ENCODE measurements around the gene KIR3DL1. TPM values are rescaled to one million over a fixed set of nuclear protein-coding genes. Genes with fewer than 3 reads are reported as not detected.
"Not testable (repeated sequence)": the region's sequence is repeated elsewhere in the genome, so short reads cannot be mapped to it uniquely, and the experiment has no call there.

Gene KIR3DL1
- total RNA-seq, 1 experiment from 2014 or later, result not detected

DNA sequence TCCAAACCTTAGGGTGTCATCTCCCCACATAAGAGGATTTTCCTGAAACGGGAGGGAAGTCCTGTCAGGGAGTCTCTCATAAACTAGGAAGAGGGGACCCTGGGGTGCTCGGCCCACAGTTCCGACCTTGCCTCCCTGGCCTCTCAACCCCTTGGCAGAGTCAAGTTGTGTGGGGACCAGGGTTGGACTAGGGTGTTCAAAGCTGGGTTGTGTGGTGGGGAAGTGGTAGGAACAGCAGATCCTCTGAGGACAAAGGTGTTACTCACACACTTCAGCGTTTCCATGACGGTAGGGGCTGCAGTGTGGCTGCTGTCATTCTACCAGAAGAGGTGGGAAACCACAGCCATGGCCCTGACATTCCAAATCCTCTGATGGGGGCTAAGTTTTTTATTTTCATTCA, 18.9 kb downstream of the KIR3DL1 start:
- H3K27ac ChIP-seq; H3K4me3 ChIP-seq; H3K36me3 ChIP-seq; H3K4me1 ChIP-seq (replicated peaks); H3K27me3 ChIP-seq (replicated peaks); DNase-seq (ENCODE audit: low read depth in 1 of 2, low spot score in 2 of 2); H3K9me3 ChIP-seq (replicated peaks): not testable (repeated sequence)

GRCh38 chr19:54837522-54837921, 21.3 kb downstream of the KIR3DL1 start:
- DNase-seq (ENCODE audit: low read depth in 1 of 2, low spot score in 2 of 2); H3K27ac ChIP-seq; H3K4me3 ChIP-seq; H3K36me3 ChIP-seq; H3K4me1 ChIP-seq (replicated peaks); H3K27me3 ChIP-seq (replicated peaks); H3K9me3 ChIP-seq (replicated peaks): not testable (repeated sequence)

DNA sequence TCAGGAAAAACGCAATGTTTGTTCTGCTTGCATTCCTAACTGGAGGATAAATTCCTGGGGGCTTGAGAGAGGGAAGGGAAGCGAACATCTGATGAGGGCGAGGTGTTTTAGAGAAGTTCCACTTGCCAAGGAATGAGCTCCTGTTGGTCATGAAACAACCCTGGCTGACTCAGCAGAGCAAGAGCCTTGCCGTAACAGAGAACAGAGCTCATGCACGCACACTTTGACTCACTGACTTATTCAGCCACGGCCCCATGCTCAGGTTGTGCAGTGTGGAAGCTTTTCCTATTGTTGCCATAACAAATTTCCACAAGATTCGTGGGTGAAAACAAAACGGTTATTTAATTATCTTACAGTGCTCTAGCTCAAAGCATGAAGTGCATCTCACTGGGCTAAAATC, 26.9 kb downstream of the KIR3DL1 start:
- H3K27ac ChIP-seq; H3K9me3 ChIP-seq (replicated peaks); H3K27me3 ChIP-seq (replicated peaks); DNase-seq (ENCODE audit: low read depth in 1 of 2, low spot score in 2 of 2); H3K4me1 ChIP-seq (replicated peaks); H3K36me3 ChIP-seq; H3K4me3 ChIP-seq: not testable (repeated sequence)

DNA sequence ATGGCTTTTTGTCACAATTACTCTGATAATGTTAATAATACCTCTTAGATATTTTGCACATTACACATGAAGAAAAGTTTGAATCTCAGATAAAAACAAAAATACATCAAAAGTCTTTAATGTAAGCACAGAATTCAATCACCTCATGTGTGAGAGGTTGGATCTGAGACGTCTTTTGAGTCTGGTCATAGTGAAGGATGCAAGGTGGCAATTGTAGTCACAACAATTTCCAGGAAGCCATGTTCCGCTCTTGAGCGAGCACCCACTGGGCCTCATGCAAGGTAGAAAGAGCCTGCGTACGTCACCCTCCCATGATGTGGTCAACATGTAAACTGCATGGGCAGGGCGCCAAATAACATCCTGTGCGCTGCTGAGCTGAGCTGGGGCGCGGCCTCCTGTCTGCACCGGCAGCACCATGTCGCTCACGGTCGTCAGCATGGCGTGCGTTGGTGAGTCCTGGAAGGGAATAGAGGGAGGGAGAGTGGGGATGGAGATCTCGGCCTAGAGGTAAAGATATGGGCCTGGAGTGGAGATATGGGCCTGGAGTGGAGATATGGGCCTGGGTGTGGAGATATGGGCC, 33.9 kb downstream of the KIR3DL1 start, which contains the start of gene KIR3DL2:
Gene KIR3DL2 (plus strand): TSS at position 383 of the 580 bp plus-strand sequence. CDS start 33 bp downstream, at position 416.
- H3K36me3 ChIP-seq; DNase-seq (ENCODE audit: low read depth in 1 of 2, low spot score in 2 of 2); H3K4me3 ChIP-seq; H3K4me1 ChIP-seq (replicated peaks); H3K27me3 ChIP-seq (replicated peaks); H3K9me3 ChIP-seq (replicated peaks); H3K27ac ChIP-seq: not testable (repeated sequence)

DNA sequence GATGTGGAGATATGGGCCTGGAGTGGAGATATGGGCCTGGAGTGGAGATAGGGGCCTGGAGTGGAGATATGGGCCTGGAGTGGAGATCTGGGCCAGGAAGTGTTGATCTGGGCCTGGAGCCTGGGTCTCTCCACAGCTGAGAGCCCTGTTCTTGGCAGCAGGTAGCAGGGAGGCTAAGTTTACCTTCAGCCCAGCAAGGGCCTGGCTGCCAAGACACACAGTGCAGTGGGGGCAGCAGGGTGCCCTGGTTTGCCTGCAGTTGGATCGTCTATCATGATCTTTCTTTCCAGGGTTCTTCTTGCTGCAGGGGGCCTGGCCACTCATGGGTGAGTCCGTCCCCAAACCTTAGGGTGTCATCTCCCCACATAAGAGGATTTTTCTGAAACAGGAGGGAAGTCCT, 34.7 kb downstream of the KIR3DL1 start:
- Histone ChIP-seq H3K4me3 (no peak overlapping the region), H3K36me3 (no peaks in the 10 kb centered on the region), H3K27ac (no peak overlapping the region), H3K9me3 (replicated peaks) (no peaks in the 10 kb centered on the region), H3K27me3 (replicated peaks) (no peaks in the 10 kb centered on the region), H3K4me1 (replicated peaks) (no peaks in the 10 kb centered on the region)
- DNase-seq (ENCODE audit: low read depth in 1 of 2, low spot score in 2 of 2), result no peak

- no peaks in the 10 kb centered on the region for H3K27me3 ChIP-seq (replicated peaks)
- no peaks in the 10 kb centered on the region for H3K36me3 ChIP-seq
- no peaks in the 10 kb centered on the region for H3K4me1 ChIP-seq (replicated peaks)
- no peak for DNase-seq (ENCODE audit: low read depth in 1 of 2, low spot score in 2 of 2)
- H3K4me3 ChIP-seq, result no peak overlapping the region
- no peaks in the 10 kb centered on the region for H3K9me3 ChIP-seq (replicated peaks)
- H3K27ac ChIP-seq, result no peak overlapping the region
Observed at GRCh38 chr19:54851353-54851752, 35.1 kb downstream of the KIR3DL1 start.

DNA sequence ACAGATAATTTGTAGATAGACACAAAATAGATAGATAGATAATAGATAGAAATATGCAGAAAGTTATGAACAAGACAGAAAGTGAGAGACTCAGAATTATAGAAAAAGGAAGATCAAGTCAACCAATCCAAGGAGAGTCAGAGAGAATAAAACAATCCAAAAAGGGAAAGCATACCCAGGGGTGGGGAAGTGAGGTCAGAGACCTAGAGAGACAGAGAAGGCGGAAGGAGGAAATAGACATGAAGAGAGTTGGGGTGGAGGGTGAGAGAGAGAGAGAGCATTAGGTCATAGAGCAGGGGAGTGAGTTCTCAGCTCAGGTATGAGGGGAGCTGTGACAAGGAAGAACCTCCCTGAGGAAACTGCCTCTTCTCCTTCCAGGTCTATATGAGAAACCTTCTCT, 39.0 kb downstream of the KIR3DL1 start:
- not testable (repeated sequence) for H3K36me3 ChIP-seq; H3K4me1 ChIP-seq (replicated peaks); H3K9me3 ChIP-seq (replicated peaks); H3K27me3 ChIP-seq (replicated peaks); H3K4me3 ChIP-seq; H3K27ac ChIP-seq; DNase-seq (ENCODE audit: low read depth in 1 of 2, low spot score in 2 of 2)

- H3K9me3 ChIP-seq (replicated peaks); H3K4me3 ChIP-seq; H3K36me3 ChIP-seq; H3K27ac ChIP-seq; H3K4me1 ChIP-seq (replicated peaks); DNase-seq (ENCODE audit: low read depth in 1 of 2, low spot score in 2 of 2); H3K27me3 ChIP-seq (replicated peaks): not testable (repeated sequence)
Observed at GRCh38 chr19:54858476-54858875, 42.2 kb downstream of the KIR3DL1 start.

DNA sequence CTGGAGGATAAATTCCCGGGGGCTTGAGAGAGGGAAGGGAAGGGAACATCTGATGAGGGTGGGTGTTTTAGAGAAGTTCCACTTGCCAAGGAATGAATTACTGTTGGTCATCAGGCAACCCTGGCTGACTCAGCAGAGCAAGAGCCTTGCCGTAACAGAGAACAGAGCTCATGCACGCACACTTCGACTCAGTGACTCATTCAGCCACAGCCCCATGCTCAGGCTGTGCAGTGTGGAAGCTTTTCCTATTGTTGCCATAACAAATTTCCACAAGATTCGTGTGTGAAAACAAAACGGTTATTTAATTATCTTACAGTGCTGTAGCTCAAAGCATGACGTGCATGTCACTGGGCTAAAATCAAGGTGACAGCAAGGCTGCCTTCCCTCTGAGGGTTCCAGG, 43.2 kb downstream of the KIR3DL1 start:
- H3K27ac ChIP-seq; DNase-seq (ENCODE audit: low read depth in 1 of 2, low spot score in 2 of 2); H3K27me3 ChIP-seq (replicated peaks); H3K36me3 ChIP-seq; H3K9me3 ChIP-seq (replicated peaks); H3K4me1 ChIP-seq (replicated peaks); H3K4me3 ChIP-seq: not testable (repeated sequence)

GRCh38 chr19:54863459-54863858, 47.2 kb downstream of the KIR3DL1 start:
- not testable (repeated sequence) for H3K27me3 ChIP-seq (replicated peaks); H3K27ac ChIP-seq; DNase-seq (ENCODE audit: low read depth in 1 of 2, low spot score in 2 of 2); H3K9me3 ChIP-seq (replicated peaks); H3K4me3 ChIP-seq; H3K36me3 ChIP-seq; H3K4me1 ChIP-seq (replicated peaks)

GRCh38 chr19:54871696-54872095, 55.4 kb downstream of the KIR3DL1 start:
- H3K36me3 ChIP-seq, result no peaks in the 10 kb centered on the region
- no peak for DNase-seq (ENCODE audit: low read depth in 1 of 2, low spot score in 2 of 2)
- no peaks in the 10 kb centered on the region; the same call in 1 of the 2 replicates for H3K27me3 ChIP-seq (replicated peaks)
- no peak overlapping the region for H3K27ac ChIP-seq
- H3K4me3 ChIP-seq, result no peak overlapping the region
- H3K9me3 ChIP-seq (replicated peaks), result no peaks in the 10 kb centered on the region
- H3K4me1 ChIP-seq (replicated peaks), result no peaks in the 10 kb centered on the region

GRCh38 chr19:54873990-54874389, 57.7 kb downstream of the KIR3DL1 start, which contains the start of gene FCAR:
TSS of gene FCAR (plus strand) at chr19:54874235. CDS start at chr19:54874290, 55 bp downstream.
- H3K4me3 ChIP-seq, result no peak within 1 kb of the TSS
- no peaks in the 10 kb centered on the region for H3K9me3 ChIP-seq (replicated peaks)
- no peaks in the 10 kb centered on the region; the same call in 1 of the 2 replicates for H3K27me3 ChIP-seq (replicated peaks)
- H3K27ac ChIP-seq, result no peak within 1 kb of the TSS
- H3K36me3 ChIP-seq, result no peaks in the 10 kb centered on the region
- no peaks in the 10 kb centered on the region for H3K4me1 ChIP-seq (replicated peaks)
- DNase-seq (ENCODE audit: low read depth in 1 of 2, low spot score in 2 of 2), result no peak

GRCh38 chr19:54875506-54875905, 59.2 kb downstream of the KIR3DL1 start:
- Histone ChIP-seq H3K4me1 (replicated peaks) (no peaks in the 10 kb centered on the region), H3K36me3 (no peaks in the 10 kb centered on the region)
- no peak for DNase-seq (ENCODE audit: low read depth in 1 of 2, low spot score in 2 of 2)

GRCh38 chr19:54877471-54877870, 61.2 kb downstream of the KIR3DL1 start:
- Histone ChIP-seq H3K4me1 (replicated peaks) (no peaks in the 10 kb centered on the region), H3K27ac (no peak overlapping the region), H3K9me3 (replicated peaks) (no peaks in the 10 kb centered on the region), H3K4me3 (no peak overlapping the region), H3K36me3 (no peaks in the 10 kb centered on the region), H3K27me3 (replicated peaks) (no peaks in the 10 kb centered on the region)
- no peak for DNase-seq (ENCODE audit: low read depth in 1 of 2, low spot score in 2 of 2)

More at GRCh38 chr19:54875506-54875905, 59.2 kb downstream of the KIR3DL1 start:
- Histone ChIP-seq H3K27ac (no peak overlapping the region), H3K4me3 (no peak overlapping the region), H3K27me3 (replicated peaks) (no peaks in the 10 kb centered on the region; the same call in 1 of the 2 replicates), H3K9me3 (replicated peaks) (no peaks in the 10 kb centered on the region)
